GM12801 (cell line): ENCODE results near the gene SOX21.

Experiments
- CTCF ChIP-seq: IDR thresholded peaks from one replicate; pipeline ENCODE4 v1.5.1; 2011; ENCODE audit warnings: control low read depth; ENCODE audit not compliant: insufficient read length; ENCODE audit errors: extremely low read depth

Gene SOX21

GRCh38 chr13:94706843-94707399, 5.4 kb downstream of the SOX21 start:
- TF ChIP-seq CTCF, result no peak

GRCh38 chr13:94706101-94706842, 6.1 kb downstream of the SOX21 start:
- no peak for TF ChIP-seq CTCF

GRCh38 chr13:94705081-94706030, 7.0 kb downstream of the SOX21 start:
- TF ChIP-seq CTCF, result no peak

- TF ChIP-seq CTCF, result no peak
Measured at GRCh38 chr13:94704377-94705080, 7.8 kb downstream of the SOX21 start.

GRCh38 chr13:94703721-94704314, 8.5 kb downstream of the SOX21 start:
- no peak for TF ChIP-seq CTCF

GRCh38 chr13:94703271-94703670, 9.1 kb downstream of the SOX21 start:
- TF ChIP-seq CTCF, result no peak
